Eye (tissue), 1 donor: ENCODE measurements around the gene ISLR2.
A peak's percentile ranks its signal among the peaks of the same experiment; 100 is the strongest.
"Not testable (repeated sequence)": the region's sequence is repeated elsewhere in the genome, so short reads cannot be mapped to it uniquely, and the experiment has no call there.

Experiments
- DNase-seq: peaks from one replicate; pipeline ENCODE4 v3.0.0-alpha.2; 2015

Gene ISLR2, protein sequence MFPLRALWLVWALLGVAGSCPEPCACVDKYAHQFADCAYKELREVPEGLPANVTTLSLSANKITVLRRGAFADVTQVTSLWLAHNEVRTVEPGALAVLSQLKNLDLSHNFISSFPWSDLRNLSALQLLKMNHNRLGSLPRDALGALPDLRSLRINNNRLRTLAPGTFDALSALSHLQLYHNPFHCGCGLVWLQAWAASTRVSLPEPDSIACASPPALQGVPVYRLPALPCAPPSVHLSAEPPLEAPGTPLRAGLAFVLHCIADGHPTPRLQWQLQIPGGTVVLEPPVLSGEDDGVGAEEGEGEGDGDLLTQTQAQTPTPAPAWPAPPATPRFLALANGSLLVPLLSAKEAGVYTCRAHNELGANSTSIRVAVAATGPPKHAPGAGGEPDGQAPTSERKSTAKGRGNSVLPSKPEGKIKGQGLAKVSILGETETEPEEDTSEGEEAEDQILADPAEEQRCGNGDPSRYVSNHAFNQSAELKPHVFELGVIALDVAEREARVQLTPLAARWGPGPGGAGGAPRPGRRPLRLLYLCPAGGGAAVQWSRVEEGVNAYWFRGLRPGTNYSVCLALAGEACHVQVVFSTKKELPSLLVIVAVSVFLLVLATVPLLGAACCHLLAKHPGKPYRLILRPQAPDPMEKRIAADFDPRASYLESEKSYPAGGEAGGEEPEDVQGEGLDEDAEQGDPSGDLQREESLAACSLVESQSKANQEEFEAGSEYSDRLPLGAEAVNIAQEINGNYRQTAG

DNA sequence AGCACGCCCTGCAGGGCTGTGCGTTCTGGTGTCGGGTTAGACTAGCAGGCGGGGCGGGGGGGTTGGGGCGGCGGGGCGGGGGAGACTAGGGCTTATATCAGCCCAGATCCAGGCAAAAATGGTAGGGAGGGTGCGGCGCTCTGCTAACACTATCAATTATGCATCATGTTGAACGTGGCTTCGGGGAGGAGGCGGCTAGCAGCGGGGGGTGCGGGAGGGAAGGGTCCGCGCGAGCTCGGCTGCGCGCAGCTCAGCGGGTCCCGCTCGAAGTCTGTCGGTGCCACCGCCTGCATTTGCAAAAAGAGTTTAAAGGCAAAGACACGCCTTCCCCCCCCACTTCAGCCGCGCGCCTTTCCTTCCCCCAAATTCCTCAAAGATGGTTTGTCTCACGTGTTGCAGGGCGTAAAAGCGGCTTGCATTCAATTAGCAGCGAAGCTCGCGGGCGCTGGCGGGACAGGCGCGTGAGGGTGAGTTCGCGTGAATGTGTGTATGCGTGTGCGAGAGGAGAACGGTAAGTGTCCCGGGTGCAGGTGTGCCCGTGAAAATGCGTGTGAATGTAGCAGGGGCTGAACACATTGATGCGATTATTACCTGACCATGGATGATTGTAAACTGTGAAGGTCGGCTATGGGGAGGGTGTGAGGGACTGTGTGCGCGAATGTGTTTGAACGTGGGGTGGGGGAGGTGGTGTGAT, at the start of gene ISLR2:
Gene ISLR2 (plus strand): TSS at position 432 of the 694 bp plus-strand sequence. CDS start 2,169 bp downstream, outside the sequence.
- peak; percentile 92 for DNase-seq

DNA sequence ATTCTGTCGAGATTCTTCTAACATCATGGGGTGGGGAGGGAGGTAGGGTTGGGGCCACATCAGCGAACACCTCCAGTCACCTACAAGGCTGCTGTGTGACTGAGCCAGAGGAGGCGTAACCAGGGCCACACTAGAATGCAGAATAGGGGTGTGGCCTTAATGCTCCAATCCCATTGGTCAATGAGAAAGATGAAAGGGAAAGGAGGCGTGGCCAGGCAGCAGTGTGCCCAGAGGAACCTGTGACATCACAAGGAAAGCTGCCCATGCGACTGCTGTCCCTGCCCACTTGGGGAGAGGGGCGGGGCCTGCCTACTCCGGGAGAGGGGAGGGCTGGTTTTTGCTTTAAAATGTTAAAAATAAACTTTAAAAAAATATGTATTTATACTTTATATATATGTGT, 47.9 kb upstream of the ISLR2 start, which contains the start of gene GOLGA6A:
Gene GOLGA6A (minus strand): TSS at position 101 of the 400 bp plus-strand sequence. CDS start 41 bp downstream, at position 60.
- DNase-seq = not testable (repeated sequence)

DNA sequence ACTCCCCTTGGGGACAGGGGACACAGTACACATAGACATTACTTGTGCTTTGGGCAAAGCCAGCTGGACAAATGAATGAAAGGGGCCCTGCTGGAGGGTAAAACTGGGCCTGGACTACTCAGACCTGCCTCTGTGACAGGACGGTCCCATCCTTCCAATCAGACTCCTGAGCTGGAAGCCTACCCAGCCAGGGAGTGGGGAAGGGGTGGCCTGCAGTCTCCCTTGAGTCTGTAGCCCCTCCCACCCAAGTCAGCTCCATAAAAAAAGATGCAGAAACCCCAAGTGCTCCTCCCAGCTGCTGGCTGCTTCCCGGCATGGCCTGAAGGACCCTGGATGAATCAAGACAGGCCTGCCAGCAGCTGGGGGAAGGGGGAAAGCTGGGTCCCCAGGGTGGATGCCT, 35.8 kb upstream of the ISLR2 start:
- DNase-seq = not testable (repeated sequence)

DNA sequence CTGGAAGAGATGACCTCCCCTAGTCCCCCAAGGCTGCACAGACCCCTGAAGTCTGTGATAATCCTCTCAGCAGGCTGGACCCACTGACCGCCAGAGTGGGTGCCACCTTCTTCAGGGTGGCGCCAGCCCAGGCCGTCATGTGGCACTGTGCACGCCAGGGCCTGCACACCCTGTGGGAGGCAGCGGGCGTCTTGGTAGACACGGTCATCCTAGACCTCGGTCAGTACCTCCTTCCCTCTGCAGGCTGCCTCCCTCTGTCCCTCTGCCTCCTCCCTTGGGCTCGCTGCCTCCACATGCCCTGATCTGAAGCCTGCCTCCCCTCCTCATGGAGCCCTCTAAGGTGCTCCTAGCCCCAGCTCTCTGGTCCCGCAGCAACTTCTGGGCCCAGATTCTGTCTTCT, 34.8 kb upstream of the ISLR2 start:
- not testable (repeated sequence) for DNase-seq

DNA sequence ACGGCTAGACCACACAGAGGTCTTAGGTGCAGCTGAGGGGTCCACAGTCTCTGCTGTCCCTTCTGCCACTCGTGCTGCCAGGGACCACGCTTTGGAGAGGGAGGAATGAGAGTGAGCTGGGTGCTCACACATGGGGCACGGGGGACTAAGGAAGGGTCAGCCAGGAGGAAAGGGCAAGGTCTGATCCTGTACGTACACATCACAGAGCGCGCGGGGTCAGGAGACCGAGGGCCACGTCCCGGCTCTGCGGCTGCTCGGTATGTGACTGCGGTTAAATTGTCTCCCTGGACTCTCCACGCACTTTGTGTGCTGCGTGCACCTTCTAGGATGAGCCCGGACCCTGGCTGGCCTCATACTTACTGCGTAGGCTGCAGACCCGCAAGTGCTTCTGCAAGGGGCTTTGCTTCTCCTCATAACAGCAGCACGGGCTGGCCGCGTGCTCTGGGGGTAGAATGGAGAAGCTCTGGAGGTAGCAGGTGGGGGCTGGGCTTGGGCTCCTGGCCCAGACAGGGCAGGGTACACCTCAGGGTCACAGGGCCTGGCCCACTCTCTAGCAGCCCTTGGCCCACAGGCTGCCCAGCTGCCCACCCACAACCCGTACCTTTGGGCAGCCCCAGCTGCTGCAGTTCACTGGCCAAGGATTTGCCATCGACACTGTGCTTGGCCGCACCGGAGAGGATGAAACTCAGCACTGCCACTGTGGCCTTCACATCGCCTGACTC, 33.5 kb upstream of the ISLR2 start:
- DNase-seq = not testable (repeated sequence)

DNA sequence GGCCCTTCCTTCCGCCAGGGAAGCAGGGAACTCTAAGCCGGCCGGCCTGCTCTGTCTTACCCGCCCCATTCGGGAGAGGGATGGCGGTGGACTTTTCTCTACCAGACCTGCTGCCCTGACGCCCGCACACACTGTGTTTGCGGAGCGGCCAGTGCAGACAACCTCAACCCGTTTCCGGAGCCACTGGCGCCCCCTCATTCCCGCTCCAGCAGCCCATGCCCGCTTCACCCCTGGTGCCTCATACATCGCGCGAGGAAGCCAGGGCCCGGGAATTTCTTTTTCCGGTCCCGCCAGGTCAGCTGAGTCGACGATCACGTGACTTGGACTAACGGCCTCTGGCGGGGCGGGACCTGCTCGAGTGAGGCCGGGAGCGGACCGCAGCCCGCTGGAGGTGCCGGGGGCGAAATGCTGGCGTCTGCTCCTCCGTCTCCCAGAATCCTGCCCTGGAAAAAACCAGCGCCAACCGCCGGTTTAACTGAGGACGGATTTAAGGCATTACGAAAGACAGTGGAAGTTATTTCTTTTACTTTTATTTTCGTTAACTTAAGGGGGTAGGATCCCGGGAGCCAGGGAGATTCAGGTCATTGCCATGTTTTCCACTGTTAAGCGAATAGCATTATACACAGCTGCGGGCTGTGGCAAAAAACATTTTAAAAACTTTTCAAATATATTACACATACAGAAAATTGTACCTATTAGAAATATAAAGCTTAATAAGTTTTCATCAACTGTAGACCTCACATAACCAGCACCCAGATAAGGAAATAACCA, 30.2 kb upstream of the ISLR2 start:
- DNase-seq = peak; percentile 96

DNA sequence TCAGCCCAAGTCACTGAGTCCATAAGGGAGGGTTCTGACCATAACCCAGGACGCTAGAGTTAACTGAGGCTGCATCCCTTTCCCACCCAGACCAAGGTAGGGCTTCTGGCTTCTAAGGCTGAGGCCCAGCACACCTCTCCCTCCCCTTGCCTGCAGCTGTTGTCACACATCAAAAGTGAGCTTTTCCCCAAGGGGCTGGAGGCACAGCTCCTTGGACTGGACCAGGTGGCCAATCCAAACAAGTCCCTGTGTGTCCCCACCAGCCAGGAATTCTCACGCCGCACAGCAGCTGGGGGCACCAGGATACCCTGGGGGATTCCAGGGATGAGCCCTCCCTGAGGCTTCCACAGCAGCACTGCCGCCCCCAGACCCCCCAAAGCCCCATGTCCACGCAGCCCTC, 22.3 kb upstream of the ISLR2 start:
- no peak for DNase-seq

DNA sequence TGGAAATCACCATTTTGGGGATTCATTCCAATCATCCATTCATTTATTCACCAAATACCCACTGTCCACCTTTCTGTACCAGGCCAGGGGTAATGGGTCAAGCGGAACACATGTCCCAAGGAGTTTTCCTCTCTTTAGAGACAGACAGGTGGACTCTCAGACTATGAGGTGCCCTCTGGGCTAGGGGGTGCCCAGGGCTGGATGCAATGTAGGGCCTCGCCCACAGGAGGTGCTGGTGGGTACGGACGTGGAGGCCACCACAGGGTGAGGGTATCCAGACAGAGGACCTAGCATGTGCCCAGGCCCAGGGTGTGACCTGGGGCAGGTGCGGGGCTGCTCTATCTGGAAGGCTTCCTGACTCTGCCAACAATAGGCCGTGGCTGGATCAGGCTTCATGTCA, 21.8 kb upstream of the ISLR2 start:
- not testable (repeated sequence) for DNase-seq

DNA sequence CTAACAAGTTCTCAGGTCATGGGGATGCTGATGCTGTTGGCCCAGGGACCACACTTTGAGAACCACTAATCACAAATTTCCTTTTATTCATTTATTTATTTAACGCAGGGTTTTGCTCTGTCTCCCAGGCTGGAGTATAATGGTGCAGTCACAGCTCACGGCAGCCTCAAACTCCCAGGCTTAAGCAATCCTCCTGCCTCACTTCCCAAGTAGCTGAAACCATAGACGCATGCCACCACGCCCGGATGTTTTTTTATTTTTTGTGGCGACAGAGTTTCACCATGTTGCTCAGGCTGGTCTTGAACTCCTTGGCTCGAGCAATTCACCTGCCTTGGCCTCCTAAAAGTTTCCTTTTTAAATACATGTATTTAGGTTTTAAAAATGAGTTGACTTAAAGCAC, 20.7 kb upstream of the ISLR2 start:
- no peak for DNase-seq

DNA sequence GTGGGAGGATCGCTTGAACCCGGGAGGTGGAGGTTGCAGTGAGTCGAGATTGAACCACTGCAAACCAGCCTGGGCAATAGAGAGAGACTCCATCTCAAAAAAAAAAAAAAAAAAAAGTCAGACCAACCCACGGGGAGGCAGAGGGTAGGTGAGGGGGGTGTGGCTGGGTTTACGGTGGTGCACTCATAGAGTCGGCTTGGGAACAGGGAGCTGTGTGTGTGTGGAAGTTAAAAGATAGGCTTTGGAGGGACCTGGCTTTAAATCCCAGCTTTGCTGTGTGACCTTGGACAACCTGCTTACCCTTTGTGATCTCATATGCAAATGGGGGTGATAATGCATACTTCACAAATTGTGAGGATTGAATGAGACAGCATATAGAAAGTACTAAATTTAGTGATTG, 10.0 kb upstream of the ISLR2 start:
- DNase-seq = no peak

DNA sequence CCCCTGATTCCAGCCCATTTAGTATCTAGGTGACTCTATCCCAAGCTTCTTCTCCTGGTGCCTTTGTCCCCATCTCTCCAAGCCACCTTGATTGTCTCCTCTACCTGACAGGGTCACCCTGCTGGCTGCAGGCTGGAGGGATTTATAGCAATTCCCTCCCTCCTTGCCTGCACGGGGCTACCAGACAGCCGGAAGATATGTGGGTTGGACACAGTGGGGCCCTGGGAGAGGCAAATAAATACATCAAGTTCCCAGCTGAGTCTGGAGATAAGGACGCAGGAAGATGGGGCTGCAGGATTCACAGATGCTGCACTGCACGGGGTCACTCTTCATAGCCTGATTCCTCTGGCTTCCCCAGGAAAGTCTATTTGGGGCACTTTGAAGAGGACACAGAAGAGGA, 9.3 kb upstream of the ISLR2 start:
- no peak for DNase-seq

DNA sequence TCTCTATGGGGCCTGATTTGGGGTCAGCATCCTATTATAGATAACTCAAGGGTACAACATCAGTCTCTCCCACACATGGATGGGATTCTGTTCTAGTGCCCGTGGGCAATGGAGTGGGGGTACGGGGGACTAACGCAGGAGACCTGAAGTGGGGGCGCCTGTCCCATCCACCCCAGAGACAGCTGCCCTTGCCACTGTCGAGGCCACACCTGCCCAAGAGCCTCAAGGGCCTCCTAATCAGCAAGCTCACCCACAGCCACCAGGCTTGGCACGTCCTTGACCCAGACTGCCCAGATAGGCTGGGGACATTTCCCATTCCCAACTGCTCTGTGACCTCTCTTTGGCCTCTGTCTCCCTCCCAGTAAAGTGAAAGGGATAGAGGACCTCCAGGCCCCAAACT, 8.5 kb upstream of the ISLR2 start:
- no peak for DNase-seq

DNA sequence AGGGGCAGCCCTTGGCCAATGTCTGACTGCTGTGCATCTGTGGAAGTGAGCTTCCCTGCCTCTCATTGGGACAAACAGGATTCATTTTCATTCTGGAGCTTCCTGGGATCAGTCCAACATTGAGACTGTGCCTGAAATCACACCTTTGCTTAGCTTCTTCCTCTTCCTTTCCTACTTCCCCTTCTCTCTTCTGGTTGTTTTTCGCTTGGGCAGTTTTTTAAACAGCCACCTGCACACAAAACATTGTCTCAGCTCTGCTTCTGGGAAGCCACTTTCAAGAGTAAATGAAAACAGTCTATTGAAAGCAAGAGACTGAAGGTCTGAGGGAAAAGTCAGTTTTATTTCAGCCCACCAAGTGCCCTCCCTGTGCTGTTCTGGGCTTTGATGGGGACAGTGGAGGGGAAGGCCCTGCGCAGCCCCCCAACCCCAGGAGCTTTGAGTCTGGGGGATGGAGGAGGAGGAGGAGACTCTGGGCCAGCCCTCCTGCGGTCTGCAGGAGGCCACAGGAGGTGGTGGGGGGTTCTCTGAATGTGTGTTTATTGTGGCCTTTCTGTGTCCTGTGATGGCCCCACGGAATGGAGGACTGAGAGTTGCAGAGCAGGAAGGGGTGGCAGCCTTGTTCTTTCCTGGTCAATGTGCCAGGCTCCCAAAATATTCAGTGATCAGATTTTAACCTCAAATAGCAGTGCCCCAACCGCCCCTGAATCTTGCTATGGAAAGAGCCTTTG, 7.8 kb upstream of the ISLR2 start:
- no peak for DNase-seq

DNA sequence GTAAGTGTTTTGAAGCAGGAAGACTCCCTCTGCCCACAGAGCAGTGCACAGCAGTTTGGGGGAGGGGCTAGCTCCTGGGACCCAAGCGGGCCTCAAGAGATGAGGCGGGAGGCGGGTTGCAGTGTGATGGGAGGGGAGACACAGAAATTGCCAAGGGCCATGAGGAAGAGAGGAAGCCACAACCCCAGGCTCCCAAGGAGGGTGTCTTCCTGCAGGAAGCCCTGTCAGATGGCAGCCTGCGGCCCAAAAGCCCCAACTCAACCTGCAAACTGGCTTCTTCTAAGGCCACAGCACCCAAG, 7.3 kb upstream of the ISLR2 start:
- DNase-seq = peak; percentile 68

DNA sequence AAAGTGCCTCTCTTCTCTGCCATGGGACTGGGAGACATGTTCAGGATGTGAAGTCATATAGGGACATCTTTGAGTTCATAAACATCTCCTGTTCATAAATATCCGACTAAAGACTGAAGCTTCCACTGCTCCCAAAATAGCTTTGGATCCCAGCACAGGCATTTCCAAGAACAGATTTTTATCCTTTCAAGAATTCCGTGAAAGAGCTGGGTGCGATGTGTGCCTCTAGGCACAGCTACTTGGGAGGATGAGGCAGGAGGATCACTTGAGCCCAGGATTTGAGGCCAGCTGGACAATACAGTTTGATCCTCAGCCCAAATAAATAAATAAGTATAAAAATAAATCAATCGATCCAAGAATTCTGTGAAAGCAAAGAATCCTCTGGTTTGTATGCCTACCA, 6.7 kb upstream of the ISLR2 start:
- no peak for DNase-seq

DNA sequence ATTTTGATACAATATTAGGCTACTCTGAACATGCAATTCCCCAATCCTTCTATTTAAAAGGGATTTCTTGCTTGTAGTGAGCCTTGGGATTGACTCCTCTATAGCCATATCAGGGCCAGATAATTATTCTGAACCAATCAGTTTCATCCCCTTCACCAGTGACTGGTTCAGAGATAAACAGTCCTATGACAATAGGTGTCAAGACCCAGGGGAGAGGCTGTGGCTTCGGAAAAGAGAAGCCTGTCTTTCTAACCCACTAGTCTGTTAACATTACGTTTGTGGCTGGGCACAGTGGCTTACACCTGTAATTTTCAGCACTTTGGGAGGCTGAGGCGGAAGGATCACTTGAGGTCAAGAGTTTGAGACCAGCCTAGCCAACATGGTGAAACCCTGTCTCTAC, 6.2 kb upstream of the ISLR2 start:
- DNase-seq = no peak

DNA sequence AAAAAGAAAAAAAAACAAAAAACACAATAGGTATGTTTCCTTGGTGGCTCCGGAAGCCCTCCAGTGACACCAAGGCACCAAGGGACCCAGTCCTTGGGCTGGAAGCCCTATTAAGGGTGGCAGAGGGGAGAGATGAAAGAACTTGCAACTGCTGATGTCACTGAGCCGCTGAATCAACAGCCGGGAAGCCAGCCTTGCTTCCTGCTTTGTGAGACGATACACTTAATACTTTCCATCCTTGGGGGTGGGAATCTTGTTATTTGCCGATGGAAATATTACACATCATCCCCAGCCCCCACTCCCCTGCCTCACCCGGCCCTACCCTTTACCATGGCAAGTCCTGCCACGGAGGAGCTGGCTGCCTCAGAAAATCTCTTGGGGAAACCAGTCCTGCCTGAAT, 5.6 kb upstream of the ISLR2 start:
- DNase-seq = no peak

DNA sequence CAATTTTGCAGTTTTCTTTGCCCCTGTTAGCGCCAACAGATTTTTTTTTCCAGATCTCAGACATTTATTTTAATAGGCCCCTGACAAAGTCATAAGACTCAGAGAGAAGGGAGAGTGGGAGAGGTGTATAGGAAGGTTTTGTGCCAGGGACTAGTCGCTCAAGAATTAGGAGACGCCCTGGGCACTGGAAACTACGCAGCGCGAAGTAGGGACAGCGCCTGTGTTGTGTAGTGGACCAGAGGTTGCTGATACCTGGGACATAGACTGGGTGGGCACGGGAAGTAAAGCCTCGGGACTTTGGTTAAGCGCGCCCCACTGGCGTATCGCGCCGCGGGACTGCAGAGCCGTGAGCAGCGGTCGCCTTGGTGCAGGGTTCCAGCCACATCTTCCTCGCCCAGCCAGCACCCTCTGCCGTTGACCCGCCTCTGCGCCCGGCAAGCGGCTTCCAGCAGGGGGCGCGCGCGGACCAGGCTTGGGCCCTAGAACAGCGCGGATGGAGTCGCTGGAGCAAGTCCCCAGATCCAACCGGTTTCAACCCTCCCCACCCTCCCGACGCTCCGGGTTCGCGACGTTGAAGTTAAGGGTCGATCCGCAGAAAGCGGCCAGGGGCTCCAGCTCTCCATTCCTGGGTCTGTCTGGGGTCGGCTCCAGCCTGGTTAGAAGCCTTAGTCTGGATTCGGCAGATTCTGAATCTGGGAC, 3.0 kb upstream of the ISLR2 start:
- peak; percentile 98 for DNase-seq

DNA sequence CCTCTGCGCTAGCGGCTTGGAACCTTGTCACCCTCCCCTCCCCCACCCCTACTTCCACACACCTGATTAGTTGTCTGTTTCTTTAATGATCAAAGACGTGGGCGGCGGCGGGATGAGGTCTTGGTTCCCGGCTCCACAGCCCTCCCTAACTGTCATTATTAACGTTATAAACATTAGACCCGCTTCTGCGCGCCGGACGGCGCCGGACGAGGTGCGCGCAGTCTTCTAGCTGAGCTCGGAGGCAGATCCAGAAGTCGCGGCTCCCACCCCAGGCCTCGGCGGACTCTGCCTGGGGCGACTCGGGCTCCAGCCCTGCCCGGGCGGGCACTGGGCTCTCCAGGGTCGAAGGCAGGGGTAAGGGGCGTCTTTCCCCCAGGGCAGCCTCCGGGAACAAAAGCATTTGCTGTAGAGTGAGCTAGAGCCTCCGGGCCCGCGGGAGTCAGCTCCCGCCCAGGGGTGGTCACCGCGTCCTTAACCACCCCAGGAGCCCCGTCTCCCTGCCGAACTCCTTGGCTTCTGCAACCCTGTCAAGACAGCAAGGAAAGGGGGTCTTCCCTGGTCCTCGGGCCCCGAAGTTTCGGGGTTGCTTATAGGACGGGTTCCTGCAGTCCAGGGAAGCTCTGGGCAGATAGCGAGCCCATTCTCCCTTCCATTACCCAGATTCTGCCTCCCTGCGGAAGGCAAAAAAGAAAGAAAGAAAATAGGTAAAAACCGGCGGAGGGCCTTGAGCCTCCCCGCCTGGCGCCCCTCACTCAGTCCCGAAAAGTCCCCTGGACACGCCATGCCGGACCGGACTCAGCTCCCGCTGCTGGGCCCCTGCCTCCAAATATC, 2.2 kb upstream of the ISLR2 start:
- DNase-seq = no peak
